H1 (cell line): Measurements from ENCODE around the gene RPL39L. TPM values are rescaled to one million over a fixed set of nuclear protein-coding genes. Genes with fewer than 3 reads are reported as not detected.
A peak's percentile ranks its signal among the peaks of the same experiment; 100 is the strongest.

Experiments
- CTCF ChIA-PET: fragments of 300-600 bp; sonication (Branson Sonifier 250); formaldehyde crosslinking; loops from one replicate; lab custom pipeline; 2021; ENCODE audit not compliant: partially characterized antibody; lab: Charles Lee
- POLR2A ChIA-PET: fragments of 300-600 bp; sonication (Branson Sonifier 250); formaldehyde crosslinking; loops from one replicate; lab custom pipeline; 2021; ENCODE audit warnings: inconsistent platforms; ENCODE audit not compliant: partially characterized antibody; lab: Charles Lee
- DNase-seq, 2 experiments: peaks; one replicate each; pipeline versions ENCODE4 v3.0.0 to v3.0.0-alpha.2; 2010 to 2022; ENCODE audit warnings: low spot score in 2 of 2, low read depth in 1 of 2, mixed read lengths in 1 of 2
- FAIRE-seq: peaks from 2 replicates; lab custom pipeline; 2011; peaks lifted over from hg19 to GRCh38; lab: Jason Lieb, UNC
- H2AFZ ChIP-seq: 2 replicates; pipeline ENCODE4 v1.8.1; 2012; ENCODE audit warnings: low read length, inconsistent platforms
- H2AK5ac ChIP-seq: 2 replicates; pipeline ENCODE4 v1.6.1; 2013; ENCODE audit warnings: low read depth, low read length
- H2BK120ac ChIP-seq: replicated peaks from 2 replicates; pipeline ENCODE3; 2013; ENCODE audit warnings: low read depth, low read length, inconsistent platforms
- H2BK12ac ChIP-seq: 2 replicates; pipeline ENCODE4 v1.6.1; 2013; ENCODE audit warnings: low read depth, low read length
- H2BK15ac ChIP-seq: 2 replicates; pipeline ENCODE4 v1.6.1; 2013; ENCODE audit warnings: low read length
- H2BK20ac ChIP-seq: 2 replicates; pipeline ENCODE4 v1.6.1; 2013; ENCODE audit warnings: low read length
- H2BK5ac ChIP-seq: 2 replicates; pipeline ENCODE4 v1.6.1; 2013; ENCODE audit warnings: low read depth, low read length
- H3K14ac ChIP-seq: 2 replicates; pipeline ENCODE4 v1.6.1; 2013; ENCODE audit warnings: inconsistent platforms; ENCODE audit not compliant: insufficient read length
- H3K18ac ChIP-seq: 2 replicates; pipeline ENCODE4 v1.6.1; 2013; ENCODE audit warnings: low read length; ENCODE audit errors: extremely low read depth
- H3K23ac ChIP-seq: 2 replicates; pipeline ENCODE4 v1.6.1; 2013; ENCODE audit warnings: inconsistent platforms; ENCODE audit not compliant: insufficient read length
- H3K23me2 ChIP-seq: 2 replicates; pipeline ENCODE4 v1.6.1; 2013; ENCODE audit warnings: low read depth, low read length
- H3K27ac ChIP-seq: 2 replicates; pipeline ENCODE4 v1.6.1; 2011; ENCODE audit warnings: low read depth, low read length, inconsistent platforms
- H3K27me3 ChIP-seq, 4 experiments: replicated peaks in 1 of 4; 1 replicate in 1 of 4; 2 replicates in 3 of 4; pipeline versions ENCODE4 v1.6.1 to v1.8.1; 2011 to 2013; ENCODE audit warnings: low read length in 3 of 4, mild to moderate bottlenecking in 3 of 4, inconsistent platforms in 2 of 4, mixed read lengths in 2 of 4, moderate library complexity in 1 of 4; ENCODE audit not compliant: control insufficient read depth in 3 of 4, insufficient read depth in 3 of 4; ENCODE audit errors: extremely low read depth in 1 of 4
- H3K36me3 ChIP-seq, 4 experiments: 2 replicates each; pipeline versions ENCODE4 v1.6.1 to v1.8.1; 2011 to 2013; ENCODE audit warnings: mild to moderate bottlenecking in 4 of 4, low read length in 3 of 4, moderate library complexity in 2 of 4, control low read depth in 1 of 4, inconsistent platforms in 1 of 4; ENCODE audit not compliant: insufficient read depth in 4 of 4, control insufficient read depth in 2 of 4
- H3K4ac ChIP-seq: replicated peaks from 2 replicates; pipeline ENCODE3; 2013; ENCODE audit warnings: low read length, low read depth, mixed read lengths, inconsistent platforms; ENCODE audit not compliant: insufficient read length
- H3K4me1 ChIP-seq, 4 experiments: replicated peaks in 1 of 4; 1 replicate in 1 of 4; 2 replicates in 3 of 4; pipeline versions ENCODE4 v1.6.1 to v1.8.1; 2011 to 2013; ENCODE audit warnings: low read length in 3 of 4, inconsistent platforms in 2 of 4, mixed read lengths in 1 of 4; ENCODE audit not compliant: insufficient read depth in 4 of 4, control insufficient read depth in 3 of 4
- H3K4me2 ChIP-seq, 2 experiments: 2 replicates each; pipeline versions ENCODE4 v1.6.1 to v1.8.1; 2011 to 2013; ENCODE audit warnings: low read depth in 2 of 2, low read length in 2 of 2, control low read depth in 1 of 2, inconsistent platforms in 1 of 2, mild to moderate bottlenecking in 1 of 2; ENCODE audit not compliant: insufficient read depth in 1 of 2
- H3K4me3 ChIP-seq, 4 experiments: fragments of 200-600, 300-600 bp in 1 of 4; sonication (generic), shearing (Covaris generic), sonication (Bioruptor Twin) in 1 of 4; 2 replicates each; pipeline versions ENCODE4 v1.5.1 to v1.8.1; 2011 to 2016; ENCODE audit warnings: low read length in 4 of 4, low read depth in 3 of 4, control low read depth in 2 of 4, inconsistent platforms in 2 of 4, mild to moderate bottlenecking in 2 of 4, mixed read lengths in 1 of 4, moderate library complexity in 1 of 4; ENCODE audit not compliant: insufficient read depth in 2 of 4; ENCODE audit errors: extremely low read depth in 1 of 4
- H3K56ac ChIP-seq: replicated peaks from 2 replicates; pipeline ENCODE3; 2013; ENCODE audit warnings: low read depth, mild to moderate bottlenecking, mixed read lengths, low read length, inconsistent platforms; ENCODE audit not compliant: insufficient read length
- H3K79me1 ChIP-seq: 2 replicates; pipeline ENCODE4 v1.6.1; 2013; ENCODE audit warnings: low read depth, low read length, control low read depth
- H3K79me2 ChIP-seq, 2 experiments: 2 replicates each; pipeline versions ENCODE4 v1.6.1 to v1.8.1; 2012 to 2013; ENCODE audit warnings: low read length in 2 of 2, mild to moderate bottlenecking in 2 of 2, inconsistent platforms in 1 of 2; ENCODE audit not compliant: insufficient read depth in 2 of 2, control insufficient read depth in 1 of 2
- H3K9ac ChIP-seq, 4 experiments: replicated peaks in 1 of 4; 1 replicate in 1 of 4; 2 replicates in 3 of 4; pipeline versions ENCODE4 v1.6.1 to v1.8.1; 2011 to 2013; ENCODE audit warnings: low read depth in 3 of 4, low read length in 3 of 4, control low read depth in 2 of 4, mild to moderate bottlenecking in 2 of 4, moderate library complexity in 2 of 4, inconsistent platforms in 1 of 4; ENCODE audit errors: extremely low read depth in 1 of 4
- H3K9me3 ChIP-seq, 2 experiments: 2 replicates each; pipeline versions ENCODE4 v1.6.1 to v1.8.1; 2012 to 2013; ENCODE audit warnings: mild to moderate bottlenecking in 2 of 2, moderate library complexity in 2 of 2, control low read depth in 1 of 2, inconsistent platforms in 1 of 2, low read depth in 1 of 2, low read length in 1 of 2, mixed read lengths in 1 of 2; ENCODE audit not compliant: insufficient read depth in 2 of 2
- H4K20me1 ChIP-seq, 2 experiments: replicated peaks in 1 of 2; 2 replicates each; pipeline versions ENCODE3 to v1.8.1; 2011 to 2013; ENCODE audit warnings: inconsistent platforms in 2 of 2, low read length in 2 of 2, mild to moderate bottlenecking in 1 of 2; ENCODE audit not compliant: insufficient read depth in 2 of 2, control insufficient read depth in 1 of 2
- H4K5ac ChIP-seq: 2 replicates; pipeline ENCODE4 v1.6.1; 2013; ENCODE audit warnings: low read length, low read depth, mixed read lengths, inconsistent platforms; ENCODE audit not compliant: insufficient read length
- H4K8ac ChIP-seq: 2 replicates; pipeline ENCODE4 v1.8.0; 2013; ENCODE audit warnings: mild to moderate bottlenecking, moderate library complexity, low read length, inconsistent platforms; ENCODE audit not compliant: insufficient read depth; ENCODE audit errors: extremely low read depth
- H4K91ac ChIP-seq: replicated peaks from 2 replicates; pipeline ENCODE3; 2013; ENCODE audit warnings: low read length, mixed read lengths, inconsistent platforms; ENCODE audit not compliant: insufficient read length
- ASH2L ChIP-seq: fragments of 200-600, 300-600 bp; sonication (generic); IDR thresholded peaks from one replicate; pipeline ENCODE4 v1.7.1; 2017; ENCODE audit warnings: low read length
- BCL11A ChIP-seq, 2 experiments: IDR thresholded peaks; one replicate each; pipeline ENCODE4 v1.6.1; 2011; ENCODE audit warnings: low read depth in 2 of 2, low read length in 2 of 2, mild to moderate bottlenecking in 2 of 2
- HDAC2 ChIP-seq, 2 experiments: fragments of 300-600 bp in 1 of 2; sonication (generic) in 1 of 2; IDR thresholded peaks; 2 replicates each; pipeline ENCODE4 v1.6.1; 2011 to 2012; ENCODE audit warnings: low read depth in 2 of 2, low read length in 2 of 2, mild to moderate bottlenecking in 2 of 2, moderate library complexity in 2 of 2, borderline replicate concordance in 1 of 2, inconsistent platforms in 1 of 2
- JUN ChIP-seq: IDR thresholded peaks from 2 replicates; pipeline ENCODE4 v1.6.1; 2011; ENCODE audit warnings: low read depth, mild to moderate bottlenecking, improper control_type of control experiment, low read length
- NRF1 ChIP-seq: IDR thresholded peaks from 2 replicates; pipeline ENCODE4 v1.6.1; 2011; ENCODE audit warnings: mild to moderate bottlenecking, low read depth, low read length, improper control_type of control experiment
- RAD21 ChIP-seq, 2 experiments: IDR thresholded peaks in 1 of 2; conservative IDR thresholded peaks in 1 of 2; 2 replicates each; pipeline ENCODE4 v1.6.1; 2011; ENCODE audit warnings: low read depth in 2 of 2, low read length in 2 of 2, improper control_type of control experiment in 1 of 2, inconsistent platforms in 1 of 2, mild to moderate bottlenecking in 1 of 2, moderate library complexity in 1 of 2
- RNF2 ChIP-seq: fragments of 200-900, 300-1000 bp; sonication (generic); IDR thresholded peaks from 2 replicates; pipeline ENCODE4 v1.7.1; 2016; ENCODE audit warnings: borderline replicate concordance, low read depth, mild to moderate bottlenecking, antibody characterized with exemption, low read length; ENCODE audit not compliant: poor library complexity, severe bottlenecking; ENCODE audit errors: missing control alignments
- TAF7 ChIP-seq: optimal IDR thresholded peaks from 2 replicates; pipeline ENCODE3; 2011; ENCODE audit warnings: low read depth, mild to moderate bottlenecking, inconsistent platforms, low read length, moderate library complexity, borderline replicate concordance
- WGBS, 2 experiments: shearing (Covaris generic) in 1 of 2; methylation state at CpG; one replicate each; pipeline versions ENCODE4 v1.1.6 to v1.1.7; 2013 to 2015; ENCODE audit warnings: low lambda C conversion rate in 2 of 2, mixed read lengths in 2 of 2, inconsistent platforms in 1 of 2, low coverage in 1 of 2, missing lambda C conversion rate in 1 of 2; ENCODE audit not compliant: insufficient replicate concordance in 2 of 2, insufficient coverage in 1 of 2, insufficient read length in 1 of 2; ENCODE audit errors: extremely low coverage in 1 of 2, missing lambda C conversion rate in 1 of 2; 5-methylcytosine and 5-hydroxymethylcytosine counted together
- polyA plus RNA-seq, 7 experiments: library from polyadenylated mRNA; depleted of rRNA in 3 of 7; stranded (reverse) in 5 of 7; unstranded in 2 of 7; fragments of >200 nt in 5 of 7; fragments of 200-250 nt in 2 of 7; gene quantifications; 1 replicate in 5 of 7; 2 replicates in 1 of 7; 4 replicates in 1 of 7; pipeline versions ENCODE4 v1.2.1 to v1.2.3, GENCODE V29; 2011 to 2013; ENCODE audit warnings: missing spikeins in 2 of 7, mixed read lengths in 2 of 7
- total RNA-seq: library from RNA; stranded (reverse); fragmentation: NEBNext Ultra II Directional; extraction: Animal tissue kit (Norgen Biotek cat#: 25700); gene quantifications from 2 replicates; pipeline ENCODE4 v1.2.1, GENCODE V29; 2021

Gene RPL39L
- total and polyA plus RNA-seq, 2 of the 8 experiments (the other 6 are each of a cell fraction or from before 2014, with no cell fraction given) = 51.8 to 67.7 TPM

GRCh38 chr3:187183210-187183862 is 44.0 kb upstream of the RPL39L start:
- Histone ChIP-seq H3K14ac (no peak overlapping the region), H3K27ac (peak overlapping the region; percentile 53; the same call in 1 of the 2 replicates), H4K91ac (peak overlapping the region; percentile 99), H2AFZ (no peak overlapping the region), H3K27me3 (no peaks in the 10 kb centered on the region), H4K8ac (no peak overlapping the region), H2BK20ac (peak overlapping the region; percentile 100), H3K4me2 (0 out of 4 replicates have a peak overlapping the region, but pooled peaks of 1 of the 2 experiments have one; percentile 0), H2BK12ac (peak overlapping the region; percentile 94), H3K23ac (no peak overlapping the region), H2BK15ac (no peak overlapping the region), H2AK5ac (peak overlapping the region; percentile 87; the same call in 1 of the 2 replicates), H3K36me3 (no peaks in the 10 kb centered on the region), H3K79me2 (peaks cover 0 to 11% of the 10 kb centered on the region in 2 experiments; a peak in 2 of 4 replicates), H3K4me1 (peaks cover 9 to 42% (median 32%) of the 10 kb centered on the region in 4 experiments), H3K9ac (no peak overlapping the region; a peak in 2 of 7 replicates), H2BK5ac (peak overlapping the region; percentile 93; the same call in 1 of the 2 replicates), H4K20me1 (no peaks in the 10 kb centered on the region), H3K4ac (peak overlapping the region; percentile 86), H3K9me3 (no peaks in the 10 kb centered on the region; a peak in 1 of 4 replicates), H3K18ac (peak overlapping the region; percentile 84), H3K23me2 (no peaks in the 10 kb centered on the region), H3K56ac (peak overlapping the region; percentile 91), H3K79me1 (no peaks in the 10 kb centered on the region; the same call in 1 of the 2 replicates), H3K4me3 (no peak overlapping the region), H4K5ac (peak overlapping the region; percentile 78), H2BK120ac (peak overlapping the region; percentile 100)
- FAIRE-seq (no peak), DNase-seq (no peak)
- TF ChIP-seq JUN (no peak), NRF1 (no peak), HDAC2 (IDR thresholded peaks at IDR 0.05; ENCODE audit: borderline replicate concordance in 1 of 2, low read depth in 2 of 2, low read length in 2 of 2) (0 out of 4 replicates have a peak, but pooled peaks of 1 of the 2 experiments have one; percentile 11), TAF7 (peak; percentile 31), ASH2L (peak; percentile 24), RNF2 (no peak), BCL11A (IDR thresholded peaks at IDR 0.05; ENCODE audit: low read depth in 2 of 2, low read length in 2 of 2) (no peak), RAD21 (IDR thresholded peaks at IDR 0.05 in 1 of 2, conservative IDR thresholded peaks at IDR 0.05 in 1 of 2; ENCODE audit: low read depth in 2 of 2, low read length in 2 of 2) (no peak)
- POLR2A ChIA-PET = interaction anchor here (1.3 to 3.1 kb wide), 7 partner anchors 9 to 399 kb away, joined by 3 to 17 read pairs (median 8); no protein-coding TSS in a partner anchor
- WGBS, 2 experiments = 59% methylated on average over 7 of the region's 7 CpGs; no CpG with 5 or more reads in 1 of the 2 experiments
- CTCF ChIA-PET = interaction anchor here (1.4 to 2.4 kb wide), 3 partner anchors 14 to 19 kb away, joined by 3 to 10 read pairs (median 3); partner anchors contain the start of gene RTP1
